ENCODE results near the gene R3HCC1L. TPM values are rescaled to one million over a fixed set of nuclear protein-coding genes. Genes with fewer than 3 reads are reported as not detected.

Gene R3HCC1L
- total and polyA plus RNA-seq, 10 of the 15 experiments (the other 5 are each of a cell fraction or from before 2014, with no cell fraction given) = 11.3 to 20.3 (median 15.3) TPM

DNA sequence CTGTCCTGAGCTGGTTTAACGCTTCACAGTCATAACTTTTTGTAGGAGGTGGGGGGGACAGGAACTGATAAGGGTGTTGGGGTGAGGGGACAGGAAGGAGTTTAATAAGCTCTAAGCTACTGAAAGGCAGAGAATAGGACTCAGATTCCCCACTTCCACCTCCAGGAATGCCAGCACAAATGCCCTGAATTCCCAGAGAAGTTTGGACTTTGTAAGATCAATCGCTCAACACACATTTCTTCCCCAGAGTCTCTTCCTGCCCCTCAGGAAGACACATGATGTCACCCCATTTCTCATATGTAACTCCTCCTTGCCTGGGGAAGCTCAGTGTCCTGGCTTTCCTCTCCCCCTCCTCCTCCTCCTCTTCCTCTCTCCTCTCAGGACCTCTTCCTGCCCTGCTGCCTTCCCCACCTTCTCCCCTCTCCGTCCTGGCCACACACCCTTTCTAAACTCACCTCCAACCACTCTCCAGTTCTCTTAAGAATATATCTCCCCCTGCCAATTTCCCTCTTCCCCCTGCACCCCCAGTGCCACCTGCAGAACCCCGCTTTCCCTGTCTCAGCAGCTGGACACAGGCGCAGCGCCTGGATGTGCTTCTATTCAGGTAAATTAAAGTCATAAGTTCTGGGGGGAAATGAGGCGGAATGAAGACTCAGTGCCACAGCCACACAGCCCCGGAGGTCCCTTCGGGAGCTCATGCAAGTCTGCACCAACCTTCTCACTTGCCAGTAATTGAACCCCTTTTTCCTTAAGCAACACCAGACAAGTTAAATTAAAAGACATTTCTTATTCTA is 138.8 kb downstream of the R3HCC1L start (continued):
- TF ChIP-seq NR2C1 (IDR thresholded peaks at IDR 0.05) (no peak), TCF7 (IDR thresholded peaks at IDR 0.05; ENCODE audit: borderline replicate concordance) (no peak), SPI1 (IDR thresholded peaks at IDR 0.05; ENCODE audit: borderline replicate concordance, insufficient read depth, low read depth, low read length) (no peak), PAX8 (IDR thresholded peaks at IDR 0.05) (no peak)

DNA sequence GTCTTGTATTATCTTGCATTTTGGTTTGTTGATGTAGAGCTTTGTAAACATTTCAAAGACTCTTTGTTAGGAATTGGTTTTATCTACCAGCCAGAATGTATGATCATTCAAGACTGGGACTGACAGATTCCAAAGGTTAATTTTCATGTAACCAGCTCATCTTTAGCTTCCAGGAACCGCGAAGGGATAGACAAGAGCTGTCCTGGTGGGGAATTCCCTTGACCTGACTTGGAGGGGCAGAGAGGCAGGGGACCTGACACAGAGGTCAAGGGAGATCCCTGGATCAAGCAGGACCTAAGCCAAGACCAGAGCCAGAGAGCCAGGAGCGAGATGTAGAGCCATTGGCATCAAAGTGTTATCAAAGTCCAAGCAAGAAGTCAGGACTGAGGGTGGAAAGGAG is 140.1 kb downstream of the R3HCC1L start:
- intact Hi-C loops (cut with micrococcal nuclease; ENCODE audit: unreplicated experiment) = no loop called here
- TF ChIP-seq CHD2 (IDR thresholded peaks at IDR 0.05; ENCODE audit: borderline replicate concordance, low read depth, low read length) (no peak), SUZ12 (IDR thresholded peaks at IDR 0.05; ENCODE audit: unreplicated experiment) (no peak), SREBF1 (IDR thresholded peaks at IDR 0.05; ENCODE audit: low read length) (no peak), ZNF217 (IDR thresholded peaks at IDR 0.05) (no peak)
- TF ChIP-seq, protein P1, sequence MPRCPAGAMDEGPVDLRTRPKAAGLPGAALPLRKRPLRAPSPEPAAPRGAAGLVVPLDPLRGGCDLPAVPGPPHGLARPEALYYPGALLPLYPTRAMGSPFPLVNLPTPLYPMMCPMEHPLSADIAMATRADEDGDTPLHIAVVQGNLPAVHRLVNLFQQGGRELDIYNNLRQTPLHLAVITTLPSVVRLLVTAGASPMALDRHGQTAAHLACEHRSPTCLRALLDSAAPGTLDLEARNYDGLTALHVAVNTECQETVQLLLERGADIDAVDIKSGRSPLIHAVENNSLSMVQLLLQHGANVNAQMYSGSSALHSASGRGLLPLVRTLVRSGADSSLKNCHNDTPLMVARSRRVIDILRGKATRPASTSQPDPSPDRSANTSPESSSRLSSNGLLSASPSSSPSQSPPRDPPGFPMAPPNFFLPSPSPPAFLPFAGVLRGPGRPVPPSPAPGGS (IDR thresholded peaks at IDR 0.05; ENCODE audit: borderline replicate concordance, insufficient read depth, low read depth, low read length, poor library complexity, severe bottlenecking) = no peak
- no peak overlapping the region for H2AFZ ChIP-seq (ENCODE audit: control insufficient read depth, low read depth, low read length)
- in situ Hi-C loops (cut with MboI) = no loop called here
- ChIA-PET SMC1A (ENCODE audit: uncharacterized antibody, unreplicated experiment) (no interaction called here), RAD21 (ENCODE audit: unreplicated experiment) (no interaction called here), CTCF (interaction anchor here (0.6 kb wide), 1 partner anchor 31 kb away, joined by 3 read pairs; no protein-coding TSS in a partner anchor), POLR2A (no interaction called here)
- no TSS peak for BruUV-seq (replicated peaks)
- FAIRE-seq = no peak
- no peak overlapping the region for H3K27ac ChIP-seq (ENCODE audit: control insufficient read depth, insufficient read depth)
- H3K4me3 ChIP-seq = no peak overlapping the region
- H3K4me2 ChIP-seq (ENCODE audit: control insufficient read depth, insufficient read depth) = no peak overlapping the region
- no peak for ATAC-seq
- H3K27me3 ChIP-seq (replicated peaks in 1 of 2; ENCODE audit: control insufficient read depth in 2 of 2, insufficient read depth in 2 of 2, low read length in 1 of 2) = peaks cover 0 to 2% of the 10 kb centered on the region in 2 experiments; a peak in 3 of 4 replicates
- H3K9ac ChIP-seq (ENCODE audit: control insufficient read depth, insufficient read depth, low read length) = no peak overlapping the region
- H3K79me2 ChIP-seq (ENCODE audit: control insufficient read depth, insufficient read depth, low read length) = no peaks in the 10 kb centered on the region
- H3K36me3 ChIP-seq (ENCODE audit: control insufficient read depth in 2 of 2, insufficient read depth in 2 of 2, low read length in 1 of 2) = no peaks in the 10 kb centered on the region
- no peak for DNase-seq (ENCODE audit: low read depth, low spot score)
- peaks cover 3% of the 10 kb centered on the region; the same call in 1 of the 2 replicates for H4K20me1 ChIP-seq (ENCODE audit: control insufficient read depth, insufficient read depth)
- WGBS (ENCODE audit: insufficient coverage, insufficient replicate concordance, low lambda C conversion rate, missing lambda C conversion rate) = 63% methylated on average over 3 of the region's 3 CpGs
- no peaks in the 10 kb centered on the region for H3K9me3 ChIP-seq (replicated peaks; ENCODE audit: control insufficient read depth, insufficient read depth, low read length)
- H3K4me1 ChIP-seq (ENCODE audit: control insufficient read depth, insufficient read depth, low read length) = no peaks in the 10 kb centered on the region
